IPS-18a (cell line): ENCODE measurements around the gene WDR55.
"Not testable (repeated sequence)": the region's sequence is repeated elsewhere in the genome, so short reads cannot be mapped to it uniquely, and the experiment has no call there.

Source experiments
- H3K27ac ChIP-seq: one replicate; pipeline ENCODE4 v1.5.1; 2013; ENCODE audit warnings: low read length
- H3K27me3 ChIP-seq: one replicate; pipeline ENCODE4 v1.6.1; 2013; ENCODE audit warnings: mild to moderate bottlenecking, low read length; ENCODE audit not compliant: control insufficient read depth, insufficient read depth
- H3K36me3 ChIP-seq: one replicate; pipeline ENCODE4 v1.6.1; 2013; ENCODE audit warnings: low read depth, low read length; ENCODE audit not compliant: control insufficient read depth
- H3K4me1 ChIP-seq: one replicate; pipeline ENCODE4 v1.6.1; 2013; ENCODE audit warnings: low read depth, low read length; ENCODE audit not compliant: control insufficient read depth
- H3K4me3 ChIP-seq: one replicate; pipeline ENCODE4 v1.5.1; 2013; ENCODE audit warnings: low read length
- H3K9ac ChIP-seq: one replicate; pipeline ENCODE4 v1.6.1; 2013; ENCODE audit warnings: mild to moderate bottlenecking, low read length, moderate library complexity
- H3K9me3 ChIP-seq: one replicate; pipeline ENCODE4 v1.6.1; 2013; ENCODE audit warnings: low read depth, low read length; ENCODE audit not compliant: control insufficient read depth

The WDR55 gene

GRCh38 chr5:140718266-140718592 lies 53.5 kb downstream of the WDR55 start:
- H3K36me3 ChIP-seq, result no peaks in the 10 kb centered on the region
- H3K27me3 ChIP-seq, result no peaks in the 10 kb centered on the region
- no peak overlapping the region for H3K4me3 ChIP-seq
- H3K9ac ChIP-seq, result no peak overlapping the region
- H3K9me3 ChIP-seq, result no peaks in the 10 kb centered on the region
- H3K4me1 ChIP-seq, result no peaks in the 10 kb centered on the region
- H3K27ac ChIP-seq, result no peak overlapping the region

- H3K9me3 ChIP-seq, H3K36me3 ChIP-seq, H3K4me1 ChIP-seq, H3K4me3 ChIP-seq, H3K27me3 ChIP-seq, H3K27ac ChIP-seq, H3K9ac ChIP-seq: not testable (repeated sequence)
Measured at GRCh38 chr5:140720738-140721137, 56.0 kb downstream of the WDR55 start.

- not testable (repeated sequence) for H3K9ac ChIP-seq, H3K27ac ChIP-seq, H3K4me3 ChIP-seq, H3K36me3 ChIP-seq, H3K4me1 ChIP-seq, H3K9me3 ChIP-seq, H3K27me3 ChIP-seq
Measured at GRCh38 chr5:140721395-140721794, 56.7 kb downstream of the WDR55 start.
